K562 (cell line): ENCODE data around the gene GYPC. TPM values are rescaled to one million over a fixed set of nuclear protein-coding genes. Genes with fewer than 3 reads are reported as not detected.

ENCODE experiments used
- ARID4B ChIP-seq: sonication (generic); formaldehyde crosslinking; IDR thresholded peaks from 2 replicates; pipeline ENCODE4 v1.8.0; 2022; ENCODE audit warnings: mild to moderate bottlenecking, missing genetic modification reagents
- CEBPG ChIP-seq, 3 experiments: fragments of 200-800 bp in 1 of 3; sonication (Bioruptor generic) in 1 of 3; sonication (generic) in 1 of 3; formaldehyde crosslinking in 1 of 3; IDR thresholded peaks in 2 of 3; conservative IDR thresholded peaks in 1 of 3; 2 replicates each; pipeline versions ENCODE4 v1.6.1 to v1.8.0; 2016 to 2022; ENCODE audit warnings: missing compliant biosample characterization in 2 of 3, missing genetic modification characterization in 2 of 3, mild to moderate bottlenecking in 1 of 3, missing genetic modification reagents in 1 of 3
- FOXA3 ChIP-seq, 2 experiments: fragments of 450-650 bp in 1 of 2; sonication (generic) in 1 of 2; formaldehyde crosslinking; IDR thresholded peaks in 1 of 2; conservative IDR thresholded peaks in 1 of 2; 2 replicates each; pipeline versions ENCODE4 v1.4.0 to v1.8.0; 2020 to 2022; ENCODE audit warnings: mild to moderate bottlenecking in 2 of 2, missing genetic modification reagents in 1 of 2
- HSF4 ChIP-seq: fragments of 250-450 bp; sonication (Bioruptor Pico); IDR thresholded peaks from 2 replicates; pipeline ENCODE4 v2.1.2; 2022; ENCODE audit warnings: mild to moderate bottlenecking, moderate library complexity, borderline replicate concordance
- KDM1A ChIP-seq, 2 experiments: fragments of 450-650 bp; IDR thresholded peaks; 2 replicates each; pipeline ENCODE4 v1.6.1; 2016; ENCODE audit warnings: mild to moderate bottlenecking in 2 of 2
- MAFK ChIP-seq: IDR thresholded peaks from 2 replicates; pipeline ENCODE4 v1.6.1; 2011; ENCODE audit warnings: low read length, improper control_type of control experiment
- NEUROD1 ChIP-seq: fragments of 150-350 bp; IDR thresholded peaks from 2 replicates; pipeline ENCODE4 v1.6.1; 2014; ENCODE audit warnings: borderline replicate concordance, low read length, low read depth; ENCODE audit not compliant: partially characterized antibody
- SAFB2 ChIP-seq: fragments of 200-400 bp; formaldehyde crosslinking; IDR thresholded peaks from 2 replicates; pipeline ENCODE4 v1.6.1; 2018; ENCODE audit warnings: borderline replicate concordance, low read length, low read depth, moderate library complexity; ENCODE audit not compliant: severe bottlenecking
- SETDB1 ChIP-seq: IDR thresholded peaks from one replicate; pipeline ENCODE4 v1.6.1; 2012; ENCODE audit warnings: low read length, control low read depth, inconsistent platforms
- SPI1 ChIP-seq: IDR thresholded peaks from 2 replicates; pipeline ENCODE4 v1.6.1; 2011; ENCODE audit warnings: low read depth, low read length, control low read depth, borderline replicate concordance
- ZBTB26 ChIP-seq: fragments of 450-650 bp; formaldehyde crosslinking; IDR thresholded peaks from 2 replicates; pipeline ENCODE4 v1.4.0; 2022; ENCODE audit warnings: missing genetic modification characterization
- ZBTB33 ChIP-seq: sonication (generic); formaldehyde crosslinking; IDR thresholded peaks from 2 replicates; pipeline ENCODE4 v1.8.1; 2023; ENCODE audit warnings: mild to moderate bottlenecking, missing genetic modification reagents
- ZNF174 ChIP-seq: fragments of 250-450 bp; sonication (Bioruptor Pico); IDR thresholded peaks from 2 replicates; pipeline ENCODE4 v1.4.0; 2020; ENCODE audit warnings: mild to moderate bottlenecking
- ZNF232 ChIP-seq: sonication (generic); formaldehyde crosslinking; IDR thresholded peaks from 2 replicates; pipeline ENCODE4 v1.8.0; 2022; ENCODE audit warnings: mild to moderate bottlenecking, missing genetic modification reagents
- ZNF449 ChIP-seq: fragments of 250-450 bp; sonication (Bioruptor Pico); IDR thresholded peaks from 2 replicates; pipeline ENCODE4 v1.8.0; 2022; ENCODE audit warnings: moderate library complexity, mild to moderate bottlenecking, inconsistent platforms
- ZNF561 ChIP-seq: fragments of 450-650 bp; formaldehyde crosslinking; conservative IDR thresholded peaks from 2 replicates; pipeline ENCODE4 v1.4.0; 2020; ENCODE audit warnings: mild to moderate bottlenecking, moderate library complexity
- polyA plus RNA-seq, 8 experiments: library from polyadenylated mRNA; depleted of rRNA in 4 of 8; stranded (reverse) in 5 of 8; unstranded in 3 of 8; fragments of >200 nt; fragmentation: Nextera tagmentation in 2 of 8; fragmentation: Illumina TruSeq in 1 of 8; extraction: Ambion mirVana in 2 of 8; extraction: Trizol in 1 of 8; gene quantifications; 2 replicates each; pipeline versions ENCODE4 v1.2.1 to v1.2.3, GENCODE V29; 2011 to 2014; ENCODE audit warnings: inconsistent platforms in 1 of 8, missing spikeins in 1 of 8
- total RNA-seq, 7 experiments: library from RNA; depleted of rRNA in 6 of 7; stranded (reverse); fragments of >200 nt in 6 of 7; fragmentation: Illumina TruSeq in 2 of 7; extraction: Trizol in 2 of 7; gene quantifications; 2 replicates each; pipeline versions ENCODE4 v1.2.1 to v1.2.3, GENCODE V29; 2011 to 2021; ENCODE audit warnings: low replicate concordance in 1 of 7
- TF ChIP-seq, protein P1 (sequence below): fragments of 250-450 bp; sonication (Bioruptor Pico); IDR thresholded peaks from 2 replicates; pipeline ENCODE4 v1.4.0; 2020

Gene GYPC
- total and polyA plus RNA-seq, 9 of the 15 experiments (the other 6 are each of a cell fraction or from before 2014, with no cell fraction given): 50.6 to 282 (median 194) TPM

GRCh38 chr2:126644630-126645191 is 11.2 kb upstream of the GYPC start (continued):
- TF ChIP-seq ARID4B (CRISPR knock-in tag) (no peak), ZBTB33 (no peak), ZNF561 (CRISPR knock-in tag) (no peak), KDM1A (IDR thresholded peaks at IDR 0.05) (peak in 1 of 2 experiments; percentile 35; a peak in 2 of 4 replicates), SAFB2 (no peak), NEUROD1 (no peak), ZNF174 (no peak), HSF4 (CRISPR knock-in tag) (no peak), ZNF232 (CRISPR knock-in tag) (no peak), SPI1 (peak; percentile 69), ZBTB26 (no peak), SETDB1 (no peak), MAFK (no peak), FOXA3 (CRISPR knock-in tag; conservative IDR thresholded peaks at IDR 0.05 in 1 of 2, IDR thresholded peaks at IDR 0.05 in 1 of 2) (no peak), CEBPG (CRISPR knock-in tag; IDR thresholded peaks at IDR 0.05) (no peak), CEBPG (tag; conservative IDR thresholded peaks at IDR 0.05 in 1 of 2, IDR thresholded peaks at IDR 0.05 in 1 of 2) (no peak), ZNF449 (CRISPR knock-in tag) (no peak)
- TF ChIP-seq, protein P1, sequence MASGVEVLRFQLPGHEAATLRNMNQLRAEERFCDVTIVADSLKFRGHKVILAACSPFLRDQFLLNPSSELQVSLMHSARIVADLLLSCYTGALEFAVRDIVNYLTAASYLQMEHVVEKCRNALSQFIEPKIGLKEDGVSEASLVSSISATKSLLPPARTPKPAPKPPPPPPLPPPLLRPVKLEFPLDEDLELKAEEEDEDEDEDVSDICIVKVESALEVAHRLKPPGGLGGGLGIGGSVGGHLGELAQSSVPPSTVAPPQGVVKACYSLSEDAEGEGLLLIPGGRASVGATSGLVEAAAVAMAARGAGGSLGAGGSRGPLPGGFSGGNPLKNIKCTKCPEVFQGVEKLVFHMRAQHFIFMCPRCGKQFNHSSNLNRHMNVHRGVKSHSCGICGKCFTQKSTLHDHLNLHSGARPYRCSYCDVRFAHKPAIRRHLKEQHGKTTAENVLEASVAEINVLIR (CRISPR knock-in tag): no peak
